H1 (cell line): Measurements from ENCODE around the gene CYP2S1. TPM values are rescaled to one million over a fixed set of nuclear protein-coding genes. Genes with fewer than 3 reads are reported as not detected.

Experiments
- CTCF ChIA-PET: fragments of 300-600 bp; sonication (Branson Sonifier 250); formaldehyde crosslinking; loops from one replicate; lab custom pipeline; 2021; ENCODE audit not compliant: partially characterized antibody; lab: Charles Lee
- POLR2A ChIA-PET: fragments of 300-600 bp; sonication (Branson Sonifier 250); formaldehyde crosslinking; loops from one replicate; lab custom pipeline; 2021; ENCODE audit warnings: inconsistent platforms; ENCODE audit not compliant: partially characterized antibody; lab: Charles Lee
- DNase-seq, 2 experiments: peaks; one replicate each; pipeline versions ENCODE4 v3.0.0 to v3.0.0-alpha.2; 2010 to 2022; ENCODE audit warnings: low spot score in 2 of 2, low read depth in 1 of 2, mixed read lengths in 1 of 2
- FAIRE-seq: peaks from 2 replicates; lab custom pipeline; 2011; peaks lifted over from hg19 to GRCh38; lab: Jason Lieb, UNC
- H2AFZ ChIP-seq: 2 replicates; pipeline ENCODE4 v1.8.1; 2012; ENCODE audit warnings: low read length, inconsistent platforms
- H2AK5ac ChIP-seq: 2 replicates; pipeline ENCODE4 v1.6.1; 2013; ENCODE audit warnings: low read depth, low read length
- H2BK120ac ChIP-seq: replicated peaks from 2 replicates; pipeline ENCODE3; 2013; ENCODE audit warnings: low read depth, low read length, inconsistent platforms
- H2BK12ac ChIP-seq: 2 replicates; pipeline ENCODE4 v1.6.1; 2013; ENCODE audit warnings: low read depth, low read length
- H2BK15ac ChIP-seq: 2 replicates; pipeline ENCODE4 v1.6.1; 2013; ENCODE audit warnings: low read length
- H2BK20ac ChIP-seq: 2 replicates; pipeline ENCODE4 v1.6.1; 2013; ENCODE audit warnings: low read length
- H2BK5ac ChIP-seq: 2 replicates; pipeline ENCODE4 v1.6.1; 2013; ENCODE audit warnings: low read depth, low read length
- H3K14ac ChIP-seq: 2 replicates; pipeline ENCODE4 v1.6.1; 2013; ENCODE audit warnings: inconsistent platforms; ENCODE audit not compliant: insufficient read length
- H3K18ac ChIP-seq: 2 replicates; pipeline ENCODE4 v1.6.1; 2013; ENCODE audit warnings: low read length; ENCODE audit errors: extremely low read depth
- H3K23ac ChIP-seq: 2 replicates; pipeline ENCODE4 v1.6.1; 2013; ENCODE audit warnings: inconsistent platforms; ENCODE audit not compliant: insufficient read length
- H3K23me2 ChIP-seq: 2 replicates; pipeline ENCODE4 v1.6.1; 2013; ENCODE audit warnings: low read depth, low read length
- H3K27ac ChIP-seq: 2 replicates; pipeline ENCODE4 v1.6.1; 2011; ENCODE audit warnings: low read depth, low read length, inconsistent platforms
- H3K27me3 ChIP-seq, 4 experiments: replicated peaks in 1 of 4; 1 replicate in 1 of 4; 2 replicates in 3 of 4; pipeline versions ENCODE4 v1.6.1 to v1.8.1; 2011 to 2013; ENCODE audit warnings: low read length in 3 of 4, mild to moderate bottlenecking in 3 of 4, inconsistent platforms in 2 of 4, mixed read lengths in 2 of 4, moderate library complexity in 1 of 4; ENCODE audit not compliant: control insufficient read depth in 3 of 4, insufficient read depth in 3 of 4; ENCODE audit errors: extremely low read depth in 1 of 4
- H3K36me3 ChIP-seq, 4 experiments: 2 replicates each; pipeline versions ENCODE4 v1.6.1 to v1.8.1; 2011 to 2013; ENCODE audit warnings: mild to moderate bottlenecking in 4 of 4, low read length in 3 of 4, moderate library complexity in 2 of 4, control low read depth in 1 of 4, inconsistent platforms in 1 of 4; ENCODE audit not compliant: insufficient read depth in 4 of 4, control insufficient read depth in 2 of 4
- H3K4ac ChIP-seq: replicated peaks from 2 replicates; pipeline ENCODE3; 2013; ENCODE audit warnings: low read length, low read depth, mixed read lengths, inconsistent platforms; ENCODE audit not compliant: insufficient read length
- H3K4me1 ChIP-seq, 4 experiments: replicated peaks in 1 of 4; 1 replicate in 1 of 4; 2 replicates in 3 of 4; pipeline versions ENCODE4 v1.6.1 to v1.8.1; 2011 to 2013; ENCODE audit warnings: low read length in 3 of 4, inconsistent platforms in 2 of 4, mixed read lengths in 1 of 4; ENCODE audit not compliant: insufficient read depth in 4 of 4, control insufficient read depth in 3 of 4
- H3K4me2 ChIP-seq, 2 experiments: 2 replicates each; pipeline versions ENCODE4 v1.6.1 to v1.8.1; 2011 to 2013; ENCODE audit warnings: low read depth in 2 of 2, low read length in 2 of 2, control low read depth in 1 of 2, inconsistent platforms in 1 of 2, mild to moderate bottlenecking in 1 of 2; ENCODE audit not compliant: insufficient read depth in 1 of 2
- H3K4me3 ChIP-seq, 4 experiments: fragments of 200-600, 300-600 bp in 1 of 4; sonication (generic), shearing (Covaris generic), sonication (Bioruptor Twin) in 1 of 4; 2 replicates each; pipeline versions ENCODE4 v1.5.1 to v1.8.1; 2011 to 2016; ENCODE audit warnings: low read length in 4 of 4, low read depth in 3 of 4, control low read depth in 2 of 4, inconsistent platforms in 2 of 4, mild to moderate bottlenecking in 2 of 4, mixed read lengths in 1 of 4, moderate library complexity in 1 of 4; ENCODE audit not compliant: insufficient read depth in 2 of 4; ENCODE audit errors: extremely low read depth in 1 of 4
- H3K56ac ChIP-seq: replicated peaks from 2 replicates; pipeline ENCODE3; 2013; ENCODE audit warnings: low read depth, mild to moderate bottlenecking, mixed read lengths, low read length, inconsistent platforms; ENCODE audit not compliant: insufficient read length
- H3K79me1 ChIP-seq: 2 replicates; pipeline ENCODE4 v1.6.1; 2013; ENCODE audit warnings: low read depth, low read length, control low read depth
- H3K79me2 ChIP-seq, 2 experiments: 2 replicates each; pipeline versions ENCODE4 v1.6.1 to v1.8.1; 2012 to 2013; ENCODE audit warnings: low read length in 2 of 2, mild to moderate bottlenecking in 2 of 2, inconsistent platforms in 1 of 2; ENCODE audit not compliant: insufficient read depth in 2 of 2, control insufficient read depth in 1 of 2
- H3K9ac ChIP-seq, 4 experiments: replicated peaks in 1 of 4; 1 replicate in 1 of 4; 2 replicates in 3 of 4; pipeline versions ENCODE4 v1.6.1 to v1.8.1; 2011 to 2013; ENCODE audit warnings: low read depth in 3 of 4, low read length in 3 of 4, control low read depth in 2 of 4, mild to moderate bottlenecking in 2 of 4, moderate library complexity in 2 of 4, inconsistent platforms in 1 of 4; ENCODE audit errors: extremely low read depth in 1 of 4
- H3K9me3 ChIP-seq, 2 experiments: 2 replicates each; pipeline versions ENCODE4 v1.6.1 to v1.8.1; 2012 to 2013; ENCODE audit warnings: mild to moderate bottlenecking in 2 of 2, moderate library complexity in 2 of 2, control low read depth in 1 of 2, inconsistent platforms in 1 of 2, low read depth in 1 of 2, low read length in 1 of 2, mixed read lengths in 1 of 2; ENCODE audit not compliant: insufficient read depth in 2 of 2
- H4K20me1 ChIP-seq, 2 experiments: replicated peaks in 1 of 2; 2 replicates each; pipeline versions ENCODE3 to v1.8.1; 2011 to 2013; ENCODE audit warnings: inconsistent platforms in 2 of 2, low read length in 2 of 2, mild to moderate bottlenecking in 1 of 2; ENCODE audit not compliant: insufficient read depth in 2 of 2, control insufficient read depth in 1 of 2
- H4K5ac ChIP-seq: 2 replicates; pipeline ENCODE4 v1.6.1; 2013; ENCODE audit warnings: low read length, low read depth, mixed read lengths, inconsistent platforms; ENCODE audit not compliant: insufficient read length
- H4K8ac ChIP-seq: 2 replicates; pipeline ENCODE4 v1.8.0; 2013; ENCODE audit warnings: mild to moderate bottlenecking, moderate library complexity, low read length, inconsistent platforms; ENCODE audit not compliant: insufficient read depth; ENCODE audit errors: extremely low read depth
- H4K91ac ChIP-seq: replicated peaks from 2 replicates; pipeline ENCODE3; 2013; ENCODE audit warnings: low read length, mixed read lengths, inconsistent platforms; ENCODE audit not compliant: insufficient read length
- BRCA1 ChIP-seq: IDR thresholded peaks from 2 replicates; pipeline ENCODE4 v1.6.1; 2012; ENCODE audit warnings: low read depth, low read length, improper control_type of control experiment
- CHD1 ChIP-seq: IDR thresholded peaks from 2 replicates; pipeline ENCODE4 v1.6.1; 2012; ENCODE audit warnings: low read depth, low read length, improper control_type of control experiment
- KDM5A ChIP-seq: fragments of 200-600 bp; IDR thresholded peaks from 2 replicates; pipeline ENCODE4 v1.7.1; 2012; ENCODE audit warnings: mild to moderate bottlenecking, low read length, inconsistent platforms, mixed read lengths
- MAFK ChIP-seq: IDR thresholded peaks from 2 replicates; pipeline ENCODE4 v1.6.1; 2012; ENCODE audit warnings: low read depth, mild to moderate bottlenecking, improper control_type of control experiment, low read length
- NANOG ChIP-seq: IDR thresholded peaks from 2 replicates; pipeline ENCODE4 v1.6.1; 2011; ENCODE audit warnings: low read length, low read depth, mild to moderate bottlenecking, inconsistent platforms; ENCODE audit not compliant: insufficient read depth, poor library complexity, severe bottlenecking
- RBBP5 ChIP-seq: IDR thresholded peaks from 2 replicates; pipeline ENCODE4 v1.7.1; 2012; ENCODE audit warnings: low read depth, mild to moderate bottlenecking, inconsistent platforms, low read length, moderate library complexity, borderline replicate concordance
- RXRA ChIP-seq: IDR thresholded peaks from 2 replicates; pipeline ENCODE4 v1.6.1; 2011; ENCODE audit warnings: low read depth, mild to moderate bottlenecking, low read length, moderate library complexity; ENCODE audit not compliant: insufficient read depth
- SRF ChIP-seq: IDR thresholded peaks from 2 replicates; pipeline ENCODE4 v1.6.1; 2011; ENCODE audit warnings: mild to moderate bottlenecking, low read depth, low read length, moderate library complexity
- TAF1 ChIP-seq: IDR thresholded peaks from 2 replicates; pipeline ENCODE4 v1.6.1; 2011; ENCODE audit warnings: mild to moderate bottlenecking, low read depth, low read length
- WGBS, 2 experiments: shearing (Covaris generic) in 1 of 2; methylation state at CpG; one replicate each; pipeline versions ENCODE4 v1.1.6 to v1.1.7; 2013 to 2015; ENCODE audit warnings: low lambda C conversion rate in 2 of 2, mixed read lengths in 2 of 2, inconsistent platforms in 1 of 2, low coverage in 1 of 2, missing lambda C conversion rate in 1 of 2; ENCODE audit not compliant: insufficient replicate concordance in 2 of 2, insufficient coverage in 1 of 2, insufficient read length in 1 of 2; ENCODE audit errors: extremely low coverage in 1 of 2, missing lambda C conversion rate in 1 of 2; 5-methylcytosine and 5-hydroxymethylcytosine counted together
- polyA plus RNA-seq, 7 experiments: library from polyadenylated mRNA; depleted of rRNA in 3 of 7; stranded (reverse) in 5 of 7; unstranded in 2 of 7; fragments of >200 nt in 5 of 7; fragments of 200-250 nt in 2 of 7; gene quantifications; 1 replicate in 5 of 7; 2 replicates in 1 of 7; 4 replicates in 1 of 7; pipeline versions ENCODE4 v1.2.1 to v1.2.3, GENCODE V29; 2011 to 2013; ENCODE audit warnings: missing spikeins in 2 of 7, mixed read lengths in 2 of 7
- total RNA-seq: library from RNA; stranded (reverse); fragmentation: NEBNext Ultra II Directional; extraction: Animal tissue kit (Norgen Biotek cat#: 25700); gene quantifications from 2 replicates; pipeline ENCODE4 v1.2.1, GENCODE V29; 2021

CYP2S1 gene
- total and polyA plus RNA-seq, 2 of the 8 experiments (the other 6 are each of a cell fraction or from before 2014, with no cell fraction given): 97.9 to 245 TPM

GRCh38 chr19:41222240-41222639, 29.2 kb downstream of the CYP2S1 start:
- H3K9ac ChIP-seq: no peak overlapping the region
- CTCF ChIA-PET: interaction anchor here (0.8 to 1.3 kb wide), 3 partner anchors 39 to 60 kb away, joined by 3 to 4 read pairs (median 3); no protein-coding TSS in a partner anchor
- TF ChIP-seq MAFK: no peak
- TF ChIP-seq BRCA1: no peak
- no peak for TF ChIP-seq KDM5A
- no peak for TF ChIP-seq SRF
- TF ChIP-seq RXRA: no peak
- no peak for TF ChIP-seq RBBP5
- no peak for TF ChIP-seq TAF1
- TF ChIP-seq CHD1: no peak
- TF ChIP-seq NANOG: no peak

More at GRCh38 chr19:41222240-41222639, 29.2 kb downstream of the CYP2S1 start:
- Histone ChIP-seq H3K79me1 (peaks cover 7% of the 10 kb centered on the region), H3K4me3 (no peak overlapping the region), H4K91ac (peak overlapping the region; percentile 61), H4K20me1 (no peaks in the 10 kb centered on the region), H4K5ac (no peak overlapping the region), H3K4me2 (no peak overlapping the region), H3K9me3 (no peaks in the 10 kb centered on the region), H3K27me3 (no peaks in the 10 kb centered on the region), H3K14ac (no peak overlapping the region), H3K18ac (no peak overlapping the region), H3K4ac (no peak overlapping the region), H3K23ac (no peak overlapping the region), H2BK5ac (0 out of 2 replicates have a peak overlapping the region, but pooled peaks have one; percentile 18), H2AFZ (no peak overlapping the region), H3K23me2 (peaks cover 14% of the 10 kb centered on the region), H2BK15ac (0 out of 2 replicates have a peak overlapping the region, but pooled peaks have one; percentile 8), H3K56ac (no peak overlapping the region), H2BK12ac (peak overlapping the region; percentile 4; the same call in 1 of the 2 replicates), H2BK20ac (no peak overlapping the region), H3K4me1 (peaks cover 8 to 35% (median 25%) of the 10 kb centered on the region in 4 experiments), H3K79me2 (peaks cover 0 to 22% of the 10 kb centered on the region in 2 experiments; a peak in 2 of 4 replicates), H4K8ac (no peak overlapping the region), H2AK5ac (no peak overlapping the region), H3K27ac (no peak overlapping the region), H3K36me3 (peaks cover 0 to 14% (median 3%) of the 10 kb centered on the region in 4 experiments; a peak in 4 of 8 replicates), H2BK120ac (no peak overlapping the region)
- POLR2A ChIA-PET: interaction anchor here (0.7 to 1.4 kb wide), 5 partner anchors 11 to 86 kb away, joined by 3 to 11 read pairs (median 3); partner anchors contain the start of gene HNRNPUL1
- no peak for FAIRE-seq
- WGBS, 2 experiments: 96% methylated on average over 8 of the region's 10 CpGs; no CpG with 5 or more reads in 1 of the 2 experiments
- DNase-seq: no peak
